WERI-Rb-1 (cell line): ENCODE results near the gene SETD5.
A peak's percentile ranks its signal among the peaks of the same experiment; 100 is the strongest.

Source experiments
- DNase-seq: peaks from one replicate; pipeline ENCODE4 v3.0.0-alpha.2; 2020
- H3K27ac ChIP-seq: fragments of 250-450 bp; sonication (Bioruptor Pico); 2 replicates; pipeline ENCODE4 v1.5.1; 2020; ENCODE audit warnings: mild to moderate bottlenecking, moderate library complexity
- H3K27me3 ChIP-seq: fragments of 250-450 bp; sonication (Bioruptor Pico); 2 replicates; pipeline ENCODE4 v1.5.1; 2021; ENCODE audit warnings: mild to moderate bottlenecking, low read depth, moderate library complexity; ENCODE audit not compliant: insufficient read depth, severe bottlenecking
- H3K36me3 ChIP-seq: fragments of 250-450 bp; sonication (Bioruptor Pico); 2 replicates; pipeline ENCODE4 v1.5.1; 2020; ENCODE audit warnings: mild to moderate bottlenecking, moderate library complexity
- H3K4me3 ChIP-seq: 2 replicates; pipeline ENCODE4 v1.5.1; 2011; ENCODE audit warnings: low read depth, mild to moderate bottlenecking, control low read depth, low read length
- H3K9me3 ChIP-seq: fragments of 250-450 bp; sonication (Bioruptor Pico); 2 replicates; pipeline ENCODE4 v1.5.1; 2021; ENCODE audit warnings: mild to moderate bottlenecking, moderate library complexity; ENCODE audit not compliant: severe bottlenecking
- TF ChIP-seq, protein P1 (sequence below): IDR thresholded peaks from 2 replicates; pipeline ENCODE4 v1.5.1; 2011; ENCODE audit warnings: low read depth, mild to moderate bottlenecking, control low read depth, inconsistent platforms, low read length

The SETD5 gene

DNA sequence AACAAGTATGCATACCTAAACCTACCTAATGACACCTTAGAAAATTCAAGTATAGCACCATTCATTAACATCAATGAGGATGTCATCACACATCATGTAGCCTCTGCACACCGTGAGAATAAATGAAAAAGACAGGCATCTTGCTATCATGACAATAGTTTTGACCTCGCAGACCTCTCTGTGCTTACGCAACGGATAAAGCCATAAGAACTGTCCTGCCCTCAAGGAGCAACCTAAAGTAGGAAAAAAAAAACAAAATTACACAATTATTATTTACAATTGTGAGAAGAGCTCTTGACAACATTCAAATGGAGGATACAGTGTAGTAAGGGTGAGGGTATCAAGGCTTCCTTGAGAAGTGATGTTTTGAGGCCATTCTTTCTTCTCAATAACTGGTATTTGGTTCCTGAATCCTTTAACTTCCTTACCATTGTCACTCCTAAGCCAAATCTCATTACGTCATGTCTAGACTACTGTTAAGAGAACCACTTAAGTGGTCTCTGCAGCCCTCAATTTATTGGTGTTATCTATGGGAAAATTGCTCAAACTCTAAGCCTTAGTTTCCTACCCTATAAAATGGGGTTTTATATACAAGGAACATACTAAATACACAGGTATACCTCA lies 7.0 kb upstream of the SETD5 start:
- no peaks in the 10 kb centered on the region for H3K9me3 ChIP-seq
- no peak overlapping the region for H3K4me3 ChIP-seq
- no peak for DNase-seq
- no peak overlapping the region for H3K27ac ChIP-seq
- peaks cover 98% of the 10 kb centered on the region for H3K36me3 ChIP-seq
- H3K27me3 ChIP-seq: no peaks in the 10 kb centered on the region
- TF ChIP-seq, protein P1, sequence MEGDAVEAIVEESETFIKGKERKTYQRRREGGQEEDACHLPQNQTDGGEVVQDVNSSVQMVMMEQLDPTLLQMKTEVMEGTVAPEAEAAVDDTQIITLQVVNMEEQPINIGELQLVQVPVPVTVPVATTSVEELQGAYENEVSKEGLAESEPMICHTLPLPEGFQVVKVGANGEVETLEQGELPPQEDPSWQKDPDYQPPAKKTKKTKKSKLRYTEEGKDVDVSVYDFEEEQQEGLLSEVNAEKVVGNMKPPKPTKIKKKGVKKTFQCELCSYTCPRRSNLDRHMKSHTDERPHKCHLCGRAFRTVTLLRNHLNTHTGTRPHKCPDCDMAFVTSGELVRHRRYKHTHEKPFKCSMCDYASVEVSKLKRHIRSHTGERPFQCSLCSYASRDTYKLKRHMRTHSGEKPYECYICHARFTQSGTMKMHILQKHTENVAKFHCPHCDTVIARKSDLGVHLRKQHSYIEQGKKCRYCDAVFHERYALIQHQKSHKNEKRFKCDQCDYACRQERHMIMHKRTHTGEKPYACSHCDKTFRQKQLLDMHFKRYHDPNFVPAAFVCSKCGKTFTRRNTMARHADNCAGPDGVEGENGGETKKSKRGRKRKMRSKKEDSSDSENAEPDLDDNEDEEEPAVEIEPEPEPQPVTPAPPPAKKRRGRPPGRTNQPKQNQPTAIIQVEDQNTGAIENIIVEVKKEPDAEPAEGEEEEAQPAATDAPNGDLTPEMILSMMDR: no peak

DNA sequence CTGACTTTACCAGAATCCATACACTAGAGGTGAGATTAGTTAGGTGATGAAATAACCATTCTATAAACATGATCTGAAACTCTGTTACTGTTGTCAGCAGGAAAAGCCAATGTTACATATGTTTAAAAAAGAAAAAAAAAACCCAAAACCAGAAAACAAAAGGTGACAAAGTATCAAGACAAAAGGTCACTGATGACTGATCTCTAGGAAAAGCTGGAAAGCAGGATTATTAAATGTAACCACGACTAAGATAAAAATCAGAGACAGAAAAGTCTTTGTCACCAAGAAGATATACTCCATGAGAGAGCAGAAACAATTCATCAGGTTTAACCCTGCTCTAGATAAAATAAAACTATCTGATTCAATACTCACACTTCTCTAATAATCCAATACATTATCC lies 5.4 kb upstream of the SETD5 start:
- Histone ChIP-seq H3K36me3 (peaks cover 90% of the 10 kb centered on the region), H3K9me3 (no peaks in the 10 kb centered on the region), H3K4me3 (no peak overlapping the region), H3K27ac (no peak overlapping the region), H3K27me3 (no peaks in the 10 kb centered on the region)
- TF ChIP-seq, protein P1: no peak
- DNase-seq: no peak

DNA sequence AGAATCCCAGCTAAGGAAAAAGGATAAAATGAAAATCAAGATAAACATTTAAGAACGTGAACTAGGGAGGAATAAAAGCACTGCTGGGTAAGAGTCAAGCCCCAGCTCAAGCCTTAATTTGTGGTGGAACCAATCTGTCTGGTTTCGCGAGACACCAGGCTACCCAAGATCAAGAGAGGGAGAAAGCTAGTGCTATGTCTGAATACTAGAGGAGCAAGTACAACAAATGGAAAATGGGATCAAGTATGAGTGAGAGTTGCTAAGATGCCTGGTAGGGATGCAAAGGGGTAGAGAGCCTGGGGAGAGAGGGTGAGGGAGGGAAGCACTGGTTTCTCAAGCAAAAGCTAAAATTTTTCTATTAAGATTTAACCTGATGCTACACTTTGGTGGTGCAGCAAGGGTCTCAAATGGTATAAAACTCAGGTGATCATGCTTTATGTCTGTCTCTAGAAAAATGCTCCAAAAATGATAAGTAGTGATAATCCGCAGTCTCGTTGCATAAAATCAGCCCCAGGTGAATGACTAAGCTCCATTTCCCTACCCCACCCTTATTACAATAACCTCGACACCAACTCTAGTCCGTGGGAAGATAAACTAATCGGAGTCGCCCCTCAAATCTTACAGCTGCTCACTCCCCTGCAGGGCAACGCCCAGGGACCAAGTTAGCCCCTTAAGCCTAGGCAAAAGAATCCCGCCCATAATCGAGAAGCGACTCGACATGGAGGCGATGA lies 1.7 kb upstream of the SETD5 start:
- Histone ChIP-seq H3K4me3 (peak overlapping the region; percentile 59), H3K36me3 (peaks cover 67% of the 10 kb centered on the region), H3K27me3 (no peaks in the 10 kb centered on the region), H3K9me3 (no peaks in the 10 kb centered on the region), H3K27ac (peak overlapping the region; percentile 98)
- TF ChIP-seq, protein P1: no peak
- DNase-seq: no peak

DNA sequence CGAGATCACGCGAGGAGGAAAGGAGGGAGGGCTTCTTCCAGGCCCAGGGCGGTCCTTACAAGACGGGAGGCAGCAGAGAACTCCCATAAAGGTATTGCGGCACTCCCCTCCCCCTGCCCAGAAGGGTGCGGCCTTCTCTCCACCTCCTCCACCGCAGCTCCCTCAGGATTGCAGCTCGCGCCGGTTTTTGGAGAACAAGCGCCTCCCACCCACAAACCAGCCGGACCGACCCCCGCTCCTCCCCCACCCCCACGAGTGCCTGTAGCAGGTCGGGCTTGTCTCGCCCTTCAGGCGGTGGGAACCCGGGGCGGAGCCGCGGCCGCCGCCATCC lies 1.1 kb upstream of the SETD5 start:
- TF ChIP-seq, protein P1: no peak
- H3K4me3 ChIP-seq: peak overlapping the region; percentile 59
- no peaks in the 10 kb centered on the region for H3K9me3 ChIP-seq
- peaks cover 64% of the 10 kb centered on the region for H3K36me3 ChIP-seq
- no peaks in the 10 kb centered on the region for H3K27me3 ChIP-seq
- DNase-seq: peak; percentile 94
- H3K27ac ChIP-seq: peak overlapping the region; percentile 98

DNA sequence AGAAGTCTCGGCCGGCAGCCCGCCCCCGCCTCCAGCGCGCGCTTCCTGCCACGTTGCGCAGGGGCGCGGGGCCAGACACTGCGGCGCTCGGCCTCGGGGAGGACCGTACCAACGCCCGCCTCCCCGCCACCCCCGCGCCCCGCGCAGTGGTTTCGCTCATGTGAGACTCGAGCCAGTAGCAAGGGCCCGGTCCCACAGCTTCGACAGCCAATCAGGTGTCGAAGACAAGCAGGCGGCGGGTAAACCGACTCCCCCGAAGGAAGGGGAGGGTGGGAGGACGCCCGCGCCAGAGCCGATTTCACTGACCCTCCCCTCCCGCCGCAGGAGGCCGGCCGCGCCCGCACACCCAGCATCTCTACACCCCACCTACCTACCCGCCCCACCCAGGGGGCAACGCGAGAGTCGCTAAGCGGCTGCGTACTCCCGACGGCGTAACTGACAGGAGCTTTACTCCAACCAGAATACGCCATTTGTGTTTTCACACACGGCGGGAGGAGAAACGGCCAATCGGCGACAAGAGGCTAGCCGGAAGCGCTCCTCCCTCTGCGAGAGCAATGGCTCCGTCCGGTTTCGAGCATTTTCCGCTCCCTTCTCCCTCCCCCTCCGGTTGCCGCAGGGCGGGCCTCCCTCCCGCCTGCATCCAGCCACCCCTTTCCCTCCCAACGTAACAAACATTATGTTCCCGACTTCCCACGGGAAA lies 633 bp upstream of the SETD5 start:
- TF ChIP-seq, protein P1: no peak
- H3K4me3 ChIP-seq: peak overlapping the region; percentile 59
- no peaks in the 10 kb centered on the region for H3K27me3 ChIP-seq
- peaks cover 59% of the 10 kb centered on the region for H3K36me3 ChIP-seq
- peak; percentile 98 for DNase-seq
- H3K9me3 ChIP-seq: no peaks in the 10 kb centered on the region
- peak overlapping the region; percentile 98 for H3K27ac ChIP-seq
